ENCODE data around the gene CDK14. TPM values are rescaled to one million over a fixed set of nuclear protein-coding genes. Genes with fewer than 3 reads are reported as not detected.

The CDK14 gene
- total and polyA plus RNA-seq, 11 donors = 2.9 to 37.7 (median 21.3) TPM

- no peaks in the 10 kb centered on the region for H3K9me3 ChIP-seq
- H3K27ac ChIP-seq = no peak overlapping the region
- DNase-seq (no peak), ATAC-seq (no peak)
- no peak for TF ChIP-seq POLR2A (IDR thresholded peaks at IDR 0.05)
- TF ChIP-seq CTCF (IDR thresholded peaks at IDR 0.05) = no peak
- H3K4me3 ChIP-seq = no peak overlapping the region
- 49 to 68% (median 62%) methylated on average over 1 of the region's 1 CpG for WGBS, 4 donors
- H3K27me3 ChIP-seq = no peaks in the 10 kb centered on the region
- no peaks in the 10 kb centered on the region for H3K36me3 ChIP-seq
- H3K4me1 ChIP-seq = peaks cover 0 to 33% (median 13%) of the 10 kb centered on the region in 12 donors
- intact Hi-C loops (cut with DNase I) = no loop called here
Observed at GRCh38 chr7:90713628-90714027, 117.5 kb downstream of the CDK14 start.

GRCh38 chr7:90715067-90715466, 118.9 kb downstream of the CDK14 start:
- Histone ChIP-seq H3K4me3 (no peak overlapping the region), H3K4me1 (peaks cover 0 to 23% (median 7%) of the 10 kb centered on the region in 12 donors), H3K36me3 (no peaks in the 10 kb centered on the region), H3K9me3 (no peaks in the 10 kb centered on the region), H3K27me3 (no peaks in the 10 kb centered on the region), H3K27ac (peak overlapping the region in 1 of 12 donors; percentile 8)
- DNase-seq (no peak), ATAC-seq (peak in 1 of 4 donors; percentile 20)
- TF ChIP-seq CTCF (IDR thresholded peaks at IDR 0.05) = no peak
- TF ChIP-seq POLR2A (IDR thresholded peaks at IDR 0.05) = no peak
- WGBS, 4 donors = 40 to 59% (median 53%) methylated on average over 2 of the region's 2 CpGs
- intact Hi-C loops (cut with DNase I) = no loop called here

- intact Hi-C loops (cut with DNase I) = no loop called here
- Histone ChIP-seq H3K4me3 (no peak overlapping the region), H3K27ac (no peak overlapping the region)
Observed at GRCh38 chr7:90717296-90718060, 121.4 kb downstream of the CDK14 start.

More at GRCh38 chr7:90717296-90718060, 121.4 kb downstream of the CDK14 start:
- DNase-seq = no peak
- no peak for TF ChIP-seq POLR2A (IDR thresholded peaks at IDR 0.05)
- no peak for TF ChIP-seq CTCF (IDR thresholded peaks at IDR 0.05)
- H3K36me3 ChIP-seq = no peaks in the 10 kb centered on the region
- ATAC-seq = no peak
- no peaks in the 10 kb centered on the region for H3K9me3 ChIP-seq
- 61 to 67% (median 62%) methylated on average over 5 of the region's 5 CpGs for WGBS, 4 donors
- H3K27me3 ChIP-seq = no peaks in the 10 kb centered on the region
- peaks cover 0 to 32% (median 14%) of the 10 kb centered on the region in 12 donors for H3K4me1 ChIP-seq

All from heart left ventricle (tissue), 16 donors.